ENCODE results near the gene AKT1.

Gene AKT1

GRCh38 chr14:104767634-104767918, 28.0 kb downstream of the AKT1 start:
- 0 out of 2 replicates have a peak overlapping the region, but pooled peaks have one; percentile 18 for H3K27ac ChIP-seq

GRCh38 chr14:104766863-104767633, 28.5 kb downstream of the AKT1 start:
- 0 out of 2 replicates have a peak overlapping the region, but pooled peaks have one; percentile 18 for H3K27ac ChIP-seq
- TF ChIP-seq ZFX (IDR thresholded peaks at IDR 0.05; ENCODE audit: borderline replicate concordance), result no peak
- TF ChIP-seq CTCF (IDR thresholded peaks at IDR 0.05), result no peak

More at GRCh38 chr14:104767634-104767918, 28.0 kb downstream of the AKT1 start:
- TF ChIP-seq ZFX (IDR thresholded peaks at IDR 0.05; ENCODE audit: borderline replicate concordance) (no peak), CTCF (IDR thresholded peaks at IDR 0.05) (no peak)

- no peak for TF ChIP-seq ZFX (IDR thresholded peaks at IDR 0.05; ENCODE audit: borderline replicate concordance)
- no peak for TF ChIP-seq CTCF (IDR thresholded peaks at IDR 0.05)
- 0 out of 2 replicates have a peak overlapping the region, but pooled peaks have one; percentile 18 for H3K27ac ChIP-seq
These were observed 29.2 kb downstream of the AKT1 start for GRCh38 chr14:104766256-104766862.

DNA sequence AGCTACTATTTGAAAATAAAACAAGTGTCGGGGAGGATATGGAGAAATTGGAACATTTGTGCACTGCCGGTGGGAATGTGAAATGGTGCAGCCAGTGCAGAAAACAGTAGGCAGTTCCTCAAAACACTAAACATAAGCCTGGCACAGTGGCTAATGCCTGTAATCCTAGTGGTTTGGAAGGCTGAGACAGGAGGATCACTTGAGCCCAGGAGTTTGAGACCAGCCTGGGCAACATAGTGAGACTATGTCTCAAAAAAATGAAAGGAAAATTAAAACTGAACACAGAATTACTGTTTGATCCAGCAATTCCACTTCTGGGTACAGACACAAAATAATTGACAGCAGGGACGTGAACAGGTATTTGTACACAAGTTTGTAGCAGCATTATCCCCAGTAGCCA, 30.0 kb downstream of the AKT1 start:
- TF ChIP-seq ZFX (IDR thresholded peaks at IDR 0.05; ENCODE audit: borderline replicate concordance) (no peak), CTCF (IDR thresholded peaks at IDR 0.05) (no peak)
- H3K27ac ChIP-seq, result no peak overlapping the region

GRCh38 chr14:104758981-104759969, 36.3 kb downstream of the AKT1 start:
- TF ChIP-seq ZFX (IDR thresholded peaks at IDR 0.05; ENCODE audit: borderline replicate concordance) (no peak), CTCF (IDR thresholded peaks at IDR 0.05) (no peak)
- no peak overlapping the region for H3K27ac ChIP-seq

- TF ChIP-seq ZFX (IDR thresholded peaks at IDR 0.05; ENCODE audit: borderline replicate concordance) (no peak), CTCF (IDR thresholded peaks at IDR 0.05) (no peak)
- no peak overlapping the region for H3K27ac ChIP-seq
These were observed 37.7 kb downstream of the AKT1 start for GRCh38 chr14:104757681-104758392.
